Heart left ventricle (tissue), 13 donors: Measurements from ENCODE around the gene RGS7.

Source experiments
- CTCF ChIP-seq, 12 donors: fragments of 200-600 bp; sonication (generic) in 4 of 12; IDR thresholded peaks; one replicate each; pipeline versions ENCODE4 v1.5.0 to v1.8.0; 2018 to 2022; ENCODE audit warnings: antibody characterized with exemption in 12 of 12, mild to moderate bottlenecking in 5 of 12
- POLR2A ChIP-seq, 2 donors: fragments of 450-650 bp; IDR thresholded peaks; one replicate each; pipeline ENCODE4 v1.6.1; 2017; ENCODE audit warnings: antibody characterized with exemption in 2 of 2, mild to moderate bottlenecking in 2 of 2, moderate library complexity in 2 of 2
- donor health status: ischemic (EF 13 %, LVEDD 7.1; RV severe dilation, severe dysfunction).
- donor health status: DM: no; HTN: yes; CAD: no.
- donor health status: DM: no; HTN: no; CAD: no.
- donor health status: ischemic (EF 25% LVEDD 6.9; RV normal size, moderate dysfunction).
- donor health status: ischemic (EF 25% LVEDD 5.7; RV mildly dilated, moderate dysfunction).
- donor health status: ischemic (EF 35%, LVEDD 5.7; RV mildly dilated, moderate dysfunction).
- donor health status: nonischemic (EF 11% LVEDD 7.7; RV severe dilation, severe dysfunction).
- donor health status: DM: yes; HTN: yes; CAD: no.
- donor health status: PGD.
- donor health status: ischemic (EF 29% LVEDD 5.4; RV normal size, mild dysfunction).
- donor health status: nonischemic (EF 23%, LVEDD 6.1; RV moderate dilation, normal function).

GRCh38 chr1:241286486-241286885, 70.5 kb downstream of the RGS7 start:
- TF ChIP-seq POLR2A (IDR thresholded peaks at IDR 0.05) (no peak), CTCF (IDR thresholded peaks at IDR 0.05) (no peak)
